T-helper 1 cell treated with Interleukin-12 subunit alpha and Interleukin-12 subunit beta and Interleukin-4 antibody, amounts not matched to agents 30 ng/mL and 1 ng/mL, for 36 hours (primary cell): ENCODE measurements around the gene LTB4R. TPM values are rescaled to one million over a fixed set of nuclear protein-coding genes. Genes with fewer than 3 reads are reported as not detected.

ENCODE experiments used
- intact Hi-C: fragments of 100-400 bp; cut with micrococcal nuclease; formaldehyde crosslinking; loops from one replicate; pipeline ENCODE4 v1.15.1; 2024
- total RNA-seq: library from RNA; stranded (reverse); gene quantifications from 2 replicates; pipeline ENCODE4 v1.2.3, GENCODE V29; 2022

The LTB4R gene
- total RNA-seq, 1 donor from 2014 or later, result 24.2 TPM

GRCh38 chr14:24298892-24299254 is 12.4 kb upstream of the LTB4R start:
- intact Hi-C loops, result loop anchor here (1.0 to 5.0 kb wide), 11 partner anchors 9 to 207 kb away; partner anchors contain the start of genes CHMP4A, GMPR2, IPO4 and NEDD8

GRCh38 chr14:24299255-24300191 is 11.8 kb upstream of the LTB4R start, which contains the start of the genes DHRS1 and NOP9:
DHRS1 (minus strand) TSS chr14:24299780; CDS start chr14:24299106, 674 bp downstream.
NOP9 (plus strand) TSS chr14:24299850; CDS start chr14:24299955, 105 bp downstream.
- intact Hi-C loops, result loop anchor here (1.0 to 5.0 kb wide), 11 partner anchors 9 to 207 kb away; partner anchors contain the start of genes CHMP4A, GMPR2, IPO4 and NEDD8

GRCh38 chr14:24300326-24300980 is 10.8 kb upstream of the LTB4R start:
- intact Hi-C loops, result no loop called here

GRCh38 chr14:24304019-24304387 is 7.3 kb upstream of the LTB4R start:
- intact Hi-C loops, result no loop called here

GRCh38 chr14:24307156-24307574 is 4.1 kb upstream of the LTB4R start:
- intact Hi-C loops, result no loop called here

GRCh38 chr14:24307575-24308341 is 3.5 kb upstream of the LTB4R start, which contains the start of gene CIDEB:
CIDEB (minus strand) TSS chr14:24307977; CDS start chr14:24307858, 119 bp downstream.
- intact Hi-C loops, result loop anchor here (1.0 kb wide), 6 partner anchors 8 to 129 kb away; partner anchors contain the start of genes DHRS1, NOP9, RABGGTA and TINF2

- intact Hi-C loops, result loop anchor here (1.0 kb wide), 6 partner anchors 9 to 128 kb away; partner anchors contain the start of genes DHRS1, NOP9, RABGGTA and TINF2
Observed at GRCh38 chr14:24308342-24309124, 2.8 kb upstream of the LTB4R start.

GRCh38 chr14:24309538-24310264 is 1.6 kb upstream of the LTB4R start, which contains the start of gene LTB4R2:
LTB4R2 (plus strand) TSS chr14:24310140; CDS start chr14:24310665, 525 bp downstream.
- intact Hi-C loops, result loop anchor here (5.0 kb wide), 1 partner anchor 192 kb away; no protein-coding TSS in a partner anchor

GRCh38 chr14:24310265-24310645 is 1.0 kb upstream of the LTB4R start:
- intact Hi-C loops, result loop anchor here (5.0 kb wide), 1 partner anchor 193 kb away; no protein-coding TSS in a partner anchor

- intact Hi-C loops, result loop anchor here (5.0 kb wide), 1 partner anchor 195 kb away; no protein-coding TSS in a partner anchor
Observed at GRCh38 chr14:24311837-24312615, 724 bp downstream of the LTB4R start.

- intact Hi-C loops, result loop anchor here (5.0 kb wide), 1 partner anchor 196 kb away; no protein-coding TSS in a partner anchor
Observed at GRCh38 chr14:24312736-24313507, 1.6 kb downstream of the LTB4R start.

- intact Hi-C loops, result loop anchor here (5.0 kb wide), 1 partner anchor 197 kb away; no protein-coding TSS in a partner anchor
Observed at GRCh38 chr14:24313913-24314312, 2.6 kb downstream of the LTB4R start.

GRCh38 chr14:24314377-24315193 is 3.3 kb downstream of the LTB4R start:
- intact Hi-C loops, result loop anchor here (5.0 kb wide), 1 partner anchor 197 kb away; no protein-coding TSS in a partner anchor

GRCh38 chr14:24315243-24315806 is 4.0 kb downstream of the LTB4R start:
- intact Hi-C loops, result no loop called here

GRCh38 chr14:24315807-24316596 is 4.7 kb downstream of the LTB4R start:
- intact Hi-C loops, result no loop called here
